GM19324 (cell line): ENCODE results near the gene TRIM69.
"Not testable (repeated sequence)": the region's sequence is repeated elsewhere in the genome, so short reads cannot be mapped to it uniquely, and the experiment has no call there.

Experiments
- ATAC-seq: cut with Tn5 transposase; IDR thresholded peaks from one replicate; pipeline ENCODE4 v1.9.1; 2021; ENCODE audit warnings: mild to moderate bottlenecking, moderate library complexity; ENCODE audit not compliant: unreplicated experiment, low FRiP score

Gene TRIM69

GRCh38 chr15:44715797-44716334, 20.5 kb upstream of the TRIM69 start:
- no peak for ATAC-seq

DNA sequence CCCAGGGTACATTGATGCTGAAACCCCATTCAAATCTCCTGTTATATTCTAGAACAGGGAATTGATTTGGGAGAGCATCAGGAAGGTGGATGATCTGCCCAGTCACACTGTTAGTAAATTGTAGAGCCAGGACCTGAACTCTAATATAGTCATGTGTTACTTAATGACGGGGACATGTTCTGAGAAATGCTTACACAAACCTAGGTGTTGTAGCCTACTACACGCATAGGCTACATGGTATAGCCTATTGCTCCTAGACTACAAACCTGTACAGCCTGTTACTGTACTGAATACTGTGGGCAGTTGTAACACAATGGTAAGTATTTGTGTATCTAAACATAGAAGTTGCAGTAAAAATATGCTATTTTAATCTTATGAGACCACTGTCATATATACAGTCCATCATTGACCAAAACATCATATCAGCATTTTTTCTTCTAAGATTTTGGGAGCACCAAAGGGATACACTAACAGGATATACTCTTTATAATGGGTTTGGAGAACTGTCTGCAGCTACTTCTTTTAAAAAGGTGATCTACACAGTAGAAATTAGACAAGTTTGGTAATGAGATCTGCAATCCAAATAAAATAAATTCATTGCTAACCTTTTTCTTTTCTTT, 19.2 kb upstream of the TRIM69 start:
- no peak for ATAC-seq

- no peak for ATAC-seq
Measured at GRCh38 chr15:44718180-44718926, 18.0 kb upstream of the TRIM69 start.

DNA sequence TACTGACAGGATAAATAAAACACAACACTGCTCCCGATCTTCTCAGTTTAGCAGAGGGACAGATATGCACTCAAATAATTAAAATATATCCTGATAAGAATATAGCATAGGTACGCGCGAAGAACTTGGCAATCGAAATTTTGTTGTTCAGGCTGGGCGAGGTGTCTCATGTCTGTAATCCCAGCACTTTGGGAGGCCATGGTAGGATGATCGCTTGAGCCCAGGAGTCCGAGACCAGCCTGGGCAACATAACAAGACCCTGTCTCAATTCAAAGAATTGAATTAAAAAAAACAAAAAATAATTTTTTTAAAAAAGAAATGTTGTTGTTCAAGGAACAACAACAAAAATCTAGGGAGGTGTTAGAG, 17.4 kb upstream of the TRIM69 start:
- no peak for ATAC-seq

GRCh38 chr15:44719293-44719999, 16.9 kb upstream of the TRIM69 start:
- peak; percentile 42 for ATAC-seq

DNA sequence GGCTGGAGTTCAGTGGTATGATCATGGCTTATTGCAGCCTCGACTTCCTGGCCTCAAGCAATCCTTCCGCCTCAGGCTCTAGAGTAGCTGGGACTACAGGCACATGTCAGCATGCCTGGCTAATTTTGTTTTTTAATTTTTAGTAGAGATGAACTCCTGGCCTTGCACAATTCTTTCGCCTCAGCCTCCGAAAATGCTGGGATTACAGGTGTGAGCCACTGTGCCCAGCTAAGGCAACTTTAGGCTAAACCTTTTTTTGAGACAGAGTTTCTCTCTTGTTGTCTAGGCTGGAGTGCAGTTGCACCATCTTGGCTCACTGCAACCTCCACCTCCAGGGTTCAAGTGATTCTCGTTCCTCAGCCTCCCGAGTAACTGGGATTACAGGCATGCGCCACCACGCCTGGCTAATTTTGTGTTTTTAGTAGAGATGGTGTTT, 16.3 kb upstream of the TRIM69 start:
- ATAC-seq, result peak; percentile 20

- no peak for ATAC-seq
Measured at GRCh38 chr15:44720460-44721176, 15.7 kb upstream of the TRIM69 start.

- no peak for ATAC-seq
Measured at GRCh38 chr15:44722011-44722410, 14.3 kb upstream of the TRIM69 start.

- no peak for ATAC-seq
Measured at GRCh38 chr15:44726136-44726535, 10.2 kb upstream of the TRIM69 start.

- peak; percentile 31 for ATAC-seq
Measured at GRCh38 chr15:44726568-44727484, 9.5 kb upstream of the TRIM69 start.

DNA sequence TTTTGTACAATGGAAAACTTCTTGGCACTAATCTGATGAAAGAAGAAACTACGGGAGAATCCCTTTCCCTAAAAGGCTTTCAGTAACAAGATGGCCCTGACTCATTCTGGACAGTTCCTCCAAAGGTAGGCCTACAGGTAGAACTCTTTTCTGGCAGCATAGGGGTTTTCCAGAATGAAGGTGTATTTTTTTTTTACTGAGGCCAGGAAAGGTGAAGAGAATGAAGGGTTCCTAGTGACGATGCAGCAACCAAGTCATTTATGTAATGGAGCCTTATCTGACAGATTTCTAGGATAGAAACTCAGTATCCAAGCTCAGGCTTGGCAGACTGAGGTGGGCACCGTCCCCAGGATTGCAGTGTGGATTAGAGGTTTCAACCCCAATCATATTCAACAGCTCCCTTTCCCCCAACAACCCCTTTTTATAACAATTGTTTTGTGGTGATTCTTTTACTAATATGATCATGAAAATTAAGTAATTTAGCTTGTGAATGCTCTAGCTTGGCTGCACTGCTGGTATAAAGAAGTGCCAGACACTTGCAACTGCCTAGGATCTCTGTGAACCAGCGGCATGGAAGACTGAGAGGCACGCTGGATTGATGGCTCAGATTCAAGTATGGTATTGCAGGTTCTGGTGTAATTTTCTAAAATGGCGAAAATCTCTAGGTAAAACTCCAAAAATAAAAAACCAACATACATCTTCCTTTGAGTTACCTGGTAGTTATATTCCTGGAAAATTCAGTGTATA, 8.7 kb upstream of the TRIM69 start:
- no peak for ATAC-seq

DNA sequence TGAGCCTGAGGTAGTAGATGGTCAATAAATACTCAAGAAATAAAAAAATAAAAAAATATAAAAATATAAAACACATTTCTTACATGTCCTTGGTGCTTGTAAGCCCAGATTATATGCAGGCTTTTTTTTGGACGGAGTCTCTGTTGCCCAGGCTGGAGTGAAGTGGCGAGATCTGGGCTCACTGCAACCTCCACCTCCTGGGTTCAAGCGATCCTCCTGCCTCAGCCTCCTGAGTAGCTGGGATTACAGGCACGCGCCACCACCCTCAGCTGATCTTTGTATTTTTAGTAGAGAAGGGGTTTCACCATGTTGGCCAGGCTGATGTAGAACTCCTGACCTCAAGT, 8.1 kb upstream of the TRIM69 start:
- ATAC-seq, result not testable (repeated sequence)

DNA sequence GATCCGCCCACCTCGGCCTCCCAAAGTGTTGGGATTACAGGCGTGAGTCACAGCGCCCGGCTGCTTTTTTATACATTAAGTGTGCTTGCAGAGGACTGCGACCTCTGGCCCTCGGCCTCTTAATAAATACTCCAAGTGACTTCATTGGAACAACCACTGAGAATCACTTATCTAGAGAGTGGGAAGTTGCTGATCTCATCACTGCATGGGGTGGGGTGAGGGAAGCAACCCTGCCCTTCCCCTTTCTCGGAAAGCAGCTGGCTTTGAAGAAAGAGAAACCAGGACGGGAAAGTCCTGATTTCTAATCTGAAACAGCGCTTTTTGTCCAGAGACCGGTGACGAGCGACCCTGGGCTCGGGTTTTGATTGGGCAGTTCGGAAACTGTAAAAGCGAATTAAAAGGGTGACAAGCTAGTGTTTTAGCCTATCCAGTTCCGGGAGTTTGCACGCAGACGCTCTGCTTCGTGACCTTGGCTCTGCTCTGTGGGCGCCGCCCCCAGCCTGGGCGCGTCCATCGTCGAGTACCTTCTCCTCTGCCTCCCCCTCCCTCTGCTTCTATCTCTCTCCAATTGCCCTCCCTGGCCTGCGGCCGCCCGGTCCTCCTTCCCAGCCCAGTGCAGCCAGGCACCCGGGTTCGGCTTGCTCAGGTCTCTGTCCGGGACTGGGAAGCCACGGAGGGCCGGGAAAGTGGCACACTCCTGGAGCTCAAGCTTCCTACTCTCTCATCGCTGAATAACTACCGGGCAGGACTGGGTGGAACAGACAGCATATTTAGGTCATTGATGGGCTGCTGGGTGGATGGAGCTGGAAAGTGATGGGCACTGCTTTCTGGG, 7.5 kb upstream of the TRIM69 start:
- ATAC-seq, result peak; percentile 78

DNA sequence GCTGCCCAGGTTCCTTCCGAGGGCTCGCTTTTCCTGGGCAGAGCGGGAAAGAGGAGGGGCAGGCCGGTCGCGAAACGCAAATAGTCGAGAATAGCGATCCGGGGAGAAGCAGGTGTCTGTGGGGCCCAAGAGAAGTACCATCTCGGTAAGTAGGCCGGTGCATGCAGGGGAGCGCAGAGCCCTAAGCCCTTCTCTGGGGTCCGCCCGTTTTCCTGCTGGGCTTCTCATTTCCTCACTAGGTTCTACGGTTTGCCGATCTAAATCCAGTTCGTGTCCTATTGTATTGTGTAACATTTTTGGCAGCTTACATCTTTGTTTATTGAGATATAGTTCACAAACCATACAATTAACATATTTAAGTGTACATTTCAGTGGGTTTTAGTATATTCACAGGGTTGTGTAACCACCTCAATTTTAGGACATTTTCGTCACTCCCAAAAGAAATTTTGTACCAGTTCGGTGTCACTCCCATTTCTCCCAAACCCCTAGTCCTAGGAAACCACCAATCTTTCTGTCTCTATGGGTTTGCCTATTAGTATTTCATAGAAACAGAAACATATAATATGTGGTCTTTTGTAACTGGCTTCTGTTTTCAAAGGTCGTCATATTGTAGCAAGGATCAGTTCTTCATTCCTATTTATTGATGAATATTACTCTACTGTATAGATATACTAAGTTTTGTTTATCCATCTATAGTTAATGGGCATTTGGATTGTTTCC, 6.8 kb upstream of the TRIM69 start:
- peak; percentile 14 for ATAC-seq

DNA sequence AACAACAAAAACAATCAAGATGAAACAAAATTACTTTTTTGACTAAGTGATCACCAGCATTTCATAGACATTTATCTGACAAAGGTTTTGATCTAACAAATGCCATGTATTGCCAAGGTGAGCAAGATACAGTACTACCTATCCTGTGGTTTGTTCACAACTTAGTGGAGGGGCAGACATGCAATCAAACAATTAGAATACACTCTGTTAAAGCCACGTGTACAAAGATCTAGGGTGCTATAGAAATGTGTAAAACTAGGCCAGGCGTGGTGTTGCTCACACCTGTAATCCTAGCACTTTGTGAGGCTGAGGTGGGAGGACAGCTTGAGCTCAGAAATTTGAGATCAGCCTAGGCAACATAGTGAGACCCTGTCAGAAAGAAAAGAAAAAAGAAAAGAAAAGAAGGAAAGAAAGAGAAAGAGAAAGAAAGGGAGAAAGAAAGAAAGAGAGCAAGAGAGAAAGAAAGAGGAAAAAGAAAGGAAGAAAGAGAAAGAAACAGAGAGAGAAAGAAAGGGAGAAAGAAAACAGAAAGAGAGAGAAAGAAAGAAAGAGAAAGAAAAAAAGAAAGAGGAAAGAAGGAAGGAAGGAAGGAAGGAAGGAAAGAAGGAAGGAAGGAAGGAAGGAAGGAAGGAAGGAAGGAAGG, 1.4 kb upstream of the TRIM69 start:
- ATAC-seq, result no peak

DNA sequence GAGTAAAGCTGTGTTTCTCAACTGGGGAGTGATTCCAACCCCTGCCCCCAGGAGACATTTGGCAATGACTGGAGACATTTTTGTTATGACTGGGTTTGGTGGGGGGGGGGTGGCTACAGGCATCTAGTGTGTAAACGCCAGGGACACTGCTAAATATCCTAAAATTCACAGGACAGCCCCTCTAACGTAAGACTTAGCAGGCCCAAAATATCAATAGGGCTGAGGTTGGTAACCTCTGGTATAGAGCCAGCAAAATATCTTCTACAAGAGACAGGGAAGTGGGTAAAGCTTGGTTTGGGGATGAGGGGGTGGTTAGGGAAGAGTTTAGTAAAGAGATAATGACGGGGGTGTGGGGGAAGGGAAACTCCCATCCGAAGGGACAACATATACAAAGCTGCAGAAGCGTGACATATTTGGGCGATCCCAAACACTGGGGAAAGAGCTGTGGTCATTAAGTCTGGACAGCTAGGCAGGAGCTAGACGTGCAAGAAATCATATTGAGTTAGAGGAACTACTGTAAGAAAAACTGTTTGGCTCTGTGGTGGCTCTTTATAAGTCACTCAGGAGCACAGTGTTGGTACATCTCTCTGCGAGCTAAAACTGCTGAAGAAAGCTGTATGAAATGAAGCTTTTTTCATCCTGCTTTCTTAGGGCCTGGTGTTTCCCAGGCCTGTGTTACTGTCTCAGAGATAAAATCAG, 697 bp upstream of the TRIM69 start:
- no peak for ATAC-seq
